Measurements from ENCODE around the gene ANKRD28.

GRCh38 chr3:15815696-15816095, 17.9 kb upstream of the ANKRD28 start:
- TF ChIP-seq CREB1 (CRISPR knock-in tag; IDR thresholded peaks at IDR 0.05; ENCODE audit: low read depth), result no peak
- no peak; a peak in 1 of 4 replicates for TF ChIP-seq CTCF (conservative IDR thresholded peaks at IDR 0.05; ENCODE audit: low read depth in 2 of 2)
- no peak for TF ChIP-seq EZH2phosphoT487 (IDR thresholded peaks at IDR 0.05; ENCODE audit: unreplicated experiment)
- no peak for TF ChIP-seq POLR2AphosphoS5 (IDR thresholded peaks at IDR 0.05; ENCODE audit: low read depth)
- TF ChIP-seq REST (IDR thresholded peaks at IDR 0.05; ENCODE audit: unreplicated experiment), result no peak
- TF ChIP-seq EZH2 (IDR thresholded peaks at IDR 0.05; ENCODE audit: low read depth, unreplicated experiment), result no peak
- TF ChIP-seq JUNB (IDR thresholded peaks at IDR 0.05; ENCODE audit: unreplicated experiment), result no peak
- TF ChIP-seq ZNF462 (CRISPR knock-in tag; IDR thresholded peaks at IDR 0.05), result no peak
- TF ChIP-seq ZNF331 (CRISPR knock-in tag; IDR thresholded peaks at IDR 0.05; ENCODE audit: low read depth), result no peak
- TF ChIP-seq STAT1 (IDR thresholded peaks at IDR 0.05; ENCODE audit: unreplicated experiment), result no peak
- TF ChIP-seq NANOG (IDR thresholded peaks at IDR 0.05; ENCODE audit: borderline replicate concordance), result no peak
- no peak for TF ChIP-seq ZNF114 (CRISPR knock-in tag; IDR thresholded peaks at IDR 0.05)
